ENCODE results near the gene SCN9A.

SCN9A gene

GRCh38 chr2:166148500-166149400 is 227.0 kb downstream of the SCN9A start:
- Histone ChIP-seq H3F3A (ENCODE audit: control insufficient read depth, insufficient read depth) (no peaks in the 10 kb centered on the region), H3K27ac (ENCODE audit: low read depth, low read length) (no peak overlapping the region), H3K4me1 (ENCODE audit: control insufficient read depth, low read length) (no peaks in the 10 kb centered on the region), H4K20me1 (ENCODE audit: control insufficient read depth, insufficient read depth, low read depth, low read length) (no peaks in the 10 kb centered on the region), H3K79me2 (ENCODE audit: control insufficient read depth, low read length) (no peaks in the 10 kb centered on the region), H3K9me2 (replicated peaks; ENCODE audit: control insufficient read depth, low read length) (no peaks in the 10 kb centered on the region), H3K36me3 (ENCODE audit: control insufficient read depth, low read length) (no peaks in the 10 kb centered on the region), H3K9me3 (ENCODE audit: control insufficient read depth, insufficient read depth, low read length) (no peaks in the 10 kb centered on the region), H3K27me3 (ENCODE audit: control insufficient read depth, low read length) (no peaks in the 10 kb centered on the region), H3K4me3 (ENCODE audit: low read length) (no peak overlapping the region), H3K4me2 (ENCODE audit: low read length) (no peak overlapping the region)
- TF ChIP-seq EZH2phosphoT487 (IDR thresholded peaks at IDR 0.05; ENCODE audit: borderline replicate concordance, low read length) (no peak), CTCF (IDR thresholded peaks at IDR 0.05; ENCODE audit: low read depth, low read length, poor library complexity, severe bottlenecking) (no peak)

GRCh38 chr2:166147883-166148282 is 227.9 kb downstream of the SCN9A start:
- no peaks in the 10 kb centered on the region for H4K20me1 ChIP-seq (ENCODE audit: control insufficient read depth, insufficient read depth, low read depth, low read length)
- H3K27ac ChIP-seq (ENCODE audit: low read depth, low read length) = no peak overlapping the region
- no peaks in the 10 kb centered on the region for H3K9me3 ChIP-seq (ENCODE audit: control insufficient read depth, insufficient read depth, low read length)
- H3K4me2 ChIP-seq (ENCODE audit: low read length) = no peak overlapping the region
- H3K79me2 ChIP-seq (ENCODE audit: control insufficient read depth, low read length) = no peaks in the 10 kb centered on the region
- no peaks in the 10 kb centered on the region for H3K36me3 ChIP-seq (ENCODE audit: control insufficient read depth, low read length)
- H3K27me3 ChIP-seq (ENCODE audit: control insufficient read depth, low read length) = no peaks in the 10 kb centered on the region
- H3K9me2 ChIP-seq (replicated peaks; ENCODE audit: control insufficient read depth, low read length) = no peaks in the 10 kb centered on the region
- H3F3A ChIP-seq (ENCODE audit: control insufficient read depth, insufficient read depth) = no peaks in the 10 kb centered on the region
- H3K4me1 ChIP-seq (ENCODE audit: control insufficient read depth, low read length) = no peaks in the 10 kb centered on the region
- no peak for TF ChIP-seq EZH2phosphoT487 (IDR thresholded peaks at IDR 0.05; ENCODE audit: borderline replicate concordance, low read length)
- H3K4me3 ChIP-seq (ENCODE audit: low read length) = no peak overlapping the region
